Loucy (cell line): ENCODE measurements around the gene HTR1E.
"Not testable (repeated sequence)": the region's sequence is repeated elsewhere in the genome, so short reads cannot be mapped to it uniquely, and the experiment has no call there.

ENCODE experiments used
- H2AFZ ChIP-seq: fragments of 200-600 bp; sonication (generic); 2 replicates; pipeline ENCODE4 v1.6.0; 2016; ENCODE audit warnings: antibody characterized with exemption, mild to moderate bottlenecking, low read length, moderate library complexity
- H3F3A ChIP-seq: fragments of 200-600 bp; 2 replicates; pipeline ENCODE4 v1.6.0; 2016; ENCODE audit warnings: antibody characterized with exemption, low read depth, mild to moderate bottlenecking
- H3K27me3 ChIP-seq: fragments of 200-600 bp; sonication (generic); 2 replicates; pipeline ENCODE4 v1.6.1; 2014; ENCODE audit warnings: low read length, mild to moderate bottlenecking; ENCODE audit not compliant: insufficient read depth, poor library complexity, severe bottlenecking
- H3K36me3 ChIP-seq: fragments of 200-600 bp; sonication (generic); 2 replicates; pipeline ENCODE4 v1.6.1; 2016; ENCODE audit warnings: low read length; ENCODE audit not compliant: insufficient read depth
- H3K4me1 ChIP-seq: fragments of 200-600 bp; sonication (generic); 2 replicates; pipeline ENCODE4 v1.5.1; 2014; ENCODE audit warnings: low read length, mild to moderate bottlenecking; ENCODE audit not compliant: insufficient read depth, poor library complexity, severe bottlenecking
- H3K4me2 ChIP-seq: fragments of 200-600 bp; sonication (generic); 2 replicates; pipeline ENCODE4 v1.6.0; 2014; ENCODE audit warnings: antibody characterized with exemption, low read length, low read depth, mild to moderate bottlenecking; ENCODE audit not compliant: poor library complexity, severe bottlenecking
- H3K4me3 ChIP-seq: fragments of 200-600 bp; sonication (generic); 2 replicates; pipeline ENCODE4 v1.5.1; 2014; ENCODE audit warnings: low read length, mild to moderate bottlenecking, mixed read lengths; ENCODE audit not compliant: poor library complexity, severe bottlenecking
- H3K79me2 ChIP-seq: fragments of 200-600 bp; sonication (generic); 2 replicates; pipeline ENCODE4 v1.6.1; 2014; ENCODE audit warnings: low read length; ENCODE audit not compliant: insufficient read depth
- H3K9ac ChIP-seq: fragments of 200-600 bp; sonication (generic); 2 replicates; pipeline ENCODE4 v1.6.0; 2014; ENCODE audit warnings: mild to moderate bottlenecking, low read depth, low read length, moderate library complexity; ENCODE audit not compliant: poor library complexity, severe bottlenecking
- H3K9me2 ChIP-seq: fragments of 200-600 bp; sonication (generic); replicated peaks from 2 replicates; pipeline ENCODE4 v1.6.1; 2016; ENCODE audit warnings: low read depth, low read length, mixed read lengths
- H3K9me3 ChIP-seq: fragments of 200-600 bp; sonication (generic); 2 replicates; pipeline ENCODE4 v1.6.1; 2014; ENCODE audit warnings: mild to moderate bottlenecking, antibody characterized with exemption, low read length, low read depth; ENCODE audit not compliant: insufficient read depth
- H4K20me1 ChIP-seq: fragments of 200-600 bp; sonication (generic); 2 replicates; pipeline ENCODE4 v1.6.0; 2014; ENCODE audit warnings: antibody characterized with exemption, low read length, mild to moderate bottlenecking; ENCODE audit not compliant: insufficient read depth, poor library complexity, severe bottlenecking
- EZH2phosphoT487 ChIP-seq: fragments of 200-600 bp; IDR thresholded peaks from 2 replicates; pipeline ENCODE4 v1.6.1; 2018; ENCODE audit warnings: antibody characterized with exemption, mild to moderate bottlenecking, moderate library complexity, borderline replicate concordance
- TF ChIP-seq, protein P1 (sequence below): fragments of 200-600 bp; sonication (generic); conservative IDR thresholded peaks from 2 replicates; pipeline ENCODE4 v1.5.1; 2014; ENCODE audit warnings: mild to moderate bottlenecking, antibody characterized with exemption, low read length

The HTR1E gene

DNA sequence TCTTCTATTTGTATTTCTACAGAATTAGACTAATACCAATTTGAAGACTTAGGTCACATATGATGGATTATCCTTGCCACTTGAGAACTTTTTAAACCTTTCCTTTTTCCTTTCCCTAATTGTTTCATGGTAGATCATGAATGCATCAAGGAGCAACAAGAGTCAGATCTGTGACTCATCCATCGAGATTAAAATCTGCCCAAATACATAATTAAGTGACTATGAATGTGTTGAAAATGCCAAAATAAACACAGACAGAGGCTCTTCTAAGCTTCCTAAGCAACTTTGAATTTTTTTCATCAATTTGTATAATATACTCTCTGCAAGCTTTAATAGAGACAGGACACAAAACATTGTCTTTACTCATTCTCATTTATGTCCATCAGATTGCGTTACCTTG lies 23.5 kb upstream of the HTR1E start:
- no peak overlapping the region for H2AFZ ChIP-seq
- no peaks in the 10 kb centered on the region for H3F3A ChIP-seq
- no peaks in the 10 kb centered on the region for H3K27me3 ChIP-seq
- no peaks in the 10 kb centered on the region for H4K20me1 ChIP-seq
- no peak overlapping the region for H3K9ac ChIP-seq
- H3K9me3 ChIP-seq: 0 out of 2 replicates have a peak, but pooled peaks cover 3% of the 10 kb centered on the region
- no peaks in the 10 kb centered on the region for H3K79me2 ChIP-seq
- no peaks in the 10 kb centered on the region for H3K36me3 ChIP-seq
- TF ChIP-seq, protein P1, sequence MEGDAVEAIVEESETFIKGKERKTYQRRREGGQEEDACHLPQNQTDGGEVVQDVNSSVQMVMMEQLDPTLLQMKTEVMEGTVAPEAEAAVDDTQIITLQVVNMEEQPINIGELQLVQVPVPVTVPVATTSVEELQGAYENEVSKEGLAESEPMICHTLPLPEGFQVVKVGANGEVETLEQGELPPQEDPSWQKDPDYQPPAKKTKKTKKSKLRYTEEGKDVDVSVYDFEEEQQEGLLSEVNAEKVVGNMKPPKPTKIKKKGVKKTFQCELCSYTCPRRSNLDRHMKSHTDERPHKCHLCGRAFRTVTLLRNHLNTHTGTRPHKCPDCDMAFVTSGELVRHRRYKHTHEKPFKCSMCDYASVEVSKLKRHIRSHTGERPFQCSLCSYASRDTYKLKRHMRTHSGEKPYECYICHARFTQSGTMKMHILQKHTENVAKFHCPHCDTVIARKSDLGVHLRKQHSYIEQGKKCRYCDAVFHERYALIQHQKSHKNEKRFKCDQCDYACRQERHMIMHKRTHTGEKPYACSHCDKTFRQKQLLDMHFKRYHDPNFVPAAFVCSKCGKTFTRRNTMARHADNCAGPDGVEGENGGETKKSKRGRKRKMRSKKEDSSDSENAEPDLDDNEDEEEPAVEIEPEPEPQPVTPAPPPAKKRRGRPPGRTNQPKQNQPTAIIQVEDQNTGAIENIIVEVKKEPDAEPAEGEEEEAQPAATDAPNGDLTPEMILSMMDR: no peak
- TF ChIP-seq EZH2phosphoT487: no peak
- H3K4me2 ChIP-seq: no peak overlapping the region
- no peaks in the 10 kb centered on the region for H3K9me2 ChIP-seq
- H3K4me1 ChIP-seq: no peaks in the 10 kb centered on the region
- H3K4me3 ChIP-seq: no peak overlapping the region

DNA sequence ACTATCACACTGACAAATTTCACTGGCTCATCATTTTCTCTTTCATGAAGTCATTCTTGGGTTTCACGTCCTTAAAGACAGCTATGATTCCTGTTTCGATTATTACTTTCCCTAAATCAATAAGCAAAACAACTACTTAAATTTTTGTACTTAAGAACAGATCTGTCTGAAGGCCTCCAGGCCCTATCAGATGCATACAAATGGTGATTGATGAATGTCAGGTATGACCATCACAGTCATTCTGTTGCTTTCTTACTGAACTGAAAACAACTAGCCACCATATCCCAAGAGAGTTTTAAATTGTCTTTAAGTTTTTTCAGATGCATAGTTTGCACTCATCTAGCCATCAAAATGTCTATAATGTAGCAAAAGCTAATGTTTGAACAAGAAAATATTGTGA lies 20.9 kb upstream of the HTR1E start:
- Histone ChIP-seq H2AFZ (no peak overlapping the region), H3K4me3 (no peak overlapping the region), H3K4me1 (no peaks in the 10 kb centered on the region), H3K9ac (no peak overlapping the region), H3K9me3 (0 out of 2 replicates have a peak, but pooled peaks cover 3% of the 10 kb centered on the region), H3F3A (no peaks in the 10 kb centered on the region), H3K9me2 (no peaks in the 10 kb centered on the region), H4K20me1 (no peaks in the 10 kb centered on the region), H3K79me2 (no peaks in the 10 kb centered on the region), H3K27me3 (no peaks in the 10 kb centered on the region), H3K4me2 (no peak overlapping the region), H3K36me3 (no peaks in the 10 kb centered on the region)
- no peak for TF ChIP-seq EZH2phosphoT487
- TF ChIP-seq, protein P1: no peak

DNA sequence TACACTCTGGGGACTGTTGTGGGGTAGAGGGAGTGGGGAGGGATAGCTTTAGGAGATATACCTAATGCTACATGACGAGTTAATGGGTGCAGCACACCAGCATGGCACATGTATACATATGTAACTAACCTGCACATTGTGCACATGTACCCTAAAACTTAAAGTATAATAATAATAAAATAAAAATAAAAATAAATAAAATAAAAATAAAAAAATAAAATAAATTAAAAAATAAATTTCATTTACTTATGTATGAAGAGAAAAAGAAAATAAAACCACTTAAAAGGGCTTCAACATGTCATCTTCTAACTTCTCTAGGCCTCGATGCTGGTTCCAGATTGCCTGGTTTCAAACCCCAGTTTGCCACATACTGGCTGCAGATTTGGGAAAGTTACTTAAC lies 10.2 kb upstream of the HTR1E start:
- not testable (repeated sequence) for H3K9me2 ChIP-seq, H3K4me1 ChIP-seq, H3K4me3 ChIP-seq, H3K27me3 ChIP-seq, H2AFZ ChIP-seq, H3F3A ChIP-seq, H3K79me2 ChIP-seq, H3K36me3 ChIP-seq, H3K9ac ChIP-seq, H3K9me3 ChIP-seq, H4K20me1 ChIP-seq, H3K4me2 ChIP-seq

DNA sequence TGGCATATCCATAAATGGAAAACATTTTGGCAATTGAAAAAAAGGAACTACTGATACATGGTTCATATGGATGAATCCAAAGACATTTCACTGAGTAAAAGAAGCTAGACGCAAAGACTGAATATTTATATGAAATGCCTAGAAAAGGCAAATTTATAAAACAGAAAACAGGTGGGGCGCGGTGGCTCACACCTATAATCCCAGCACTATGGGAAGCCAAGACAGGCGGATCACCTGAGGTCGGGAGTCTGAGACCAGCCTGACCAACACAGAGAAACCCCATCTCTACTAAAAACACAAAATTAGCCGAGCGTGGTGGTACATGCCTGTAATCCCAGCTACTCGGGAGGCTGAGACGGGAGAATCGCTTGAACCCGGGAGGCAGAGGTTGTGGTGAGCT lies 9.5 kb upstream of the HTR1E start:
- H3F3A ChIP-seq, H3K4me2 ChIP-seq, H3K4me1 ChIP-seq, H3K9ac ChIP-seq, H4K20me1 ChIP-seq, H3K4me3 ChIP-seq, H2AFZ ChIP-seq, H3K27me3 ChIP-seq, H3K9me3 ChIP-seq, H3K36me3 ChIP-seq, H3K9me2 ChIP-seq, H3K79me2 ChIP-seq: not testable (repeated sequence)
